Kidney epithelial cell (primary cell): ENCODE data around the gene CDH23. TPM values are rescaled to one million over a fixed set of nuclear protein-coding genes. Genes with fewer than 3 reads are reported as not detected.

Experiments used
- DNase-seq: peaks from one replicate; pipeline ENCODE4 v3.0.0-alpha.2; 2010; ENCODE audit warnings: low read depth
- H3K27me3 ChIP-seq: 2 replicates; pipeline ENCODE4 v1.6.0; 2011; ENCODE audit warnings: low read length; ENCODE audit not compliant: control insufficient read depth, insufficient read depth
- H3K36me3 ChIP-seq: 2 replicates; pipeline ENCODE4 v1.5.1; 2011; ENCODE audit warnings: low read length; ENCODE audit not compliant: control insufficient read depth, insufficient read depth
- H3K4me3 ChIP-seq: 2 replicates; pipeline ENCODE4 v1.5.1; 2011; ENCODE audit warnings: low read depth, mild to moderate bottlenecking, control low read depth, low read length
- CTCF ChIP-seq: IDR thresholded peaks from 2 replicates; pipeline ENCODE4 v1.5.1; 2011; ENCODE audit warnings: mild to moderate bottlenecking, moderate library complexity, low read length, control low read depth, inconsistent platforms; ENCODE audit not compliant: insufficient read depth, poor library complexity, severe bottlenecking
- total RNA-seq: library from RNA; depleted of rRNA; stranded (reverse); fragments of >200 nt; gene quantifications from 2 replicates; pipeline ENCODE4 v1.2.3, GENCODE V29; 2015

CDH23 gene
- total RNA-seq, 1 donor from 2014 or later = 0.04 TPM

DNA sequence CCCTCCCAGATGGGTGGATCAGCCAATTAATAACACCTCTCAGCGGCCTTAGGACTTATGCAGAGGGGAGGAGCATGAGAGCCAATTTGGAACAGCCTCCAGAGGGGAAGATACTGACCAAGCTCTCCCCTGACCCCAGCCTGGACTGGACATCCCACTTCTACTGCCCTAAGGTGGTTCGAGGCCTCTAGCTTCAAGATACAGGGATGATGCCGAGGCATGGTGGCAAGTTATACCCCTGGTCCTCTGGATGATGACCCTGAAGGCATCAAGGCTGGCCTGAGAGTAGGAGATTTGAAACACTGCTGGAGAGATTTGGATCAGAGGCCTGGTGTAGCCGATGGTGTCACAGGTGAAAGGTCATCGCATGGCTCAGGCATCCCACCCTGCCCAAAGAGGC, 3.2 kb downstream of the CDH23 start:
- no peak for DNase-seq
- Histone ChIP-seq H3K27me3 (peaks cover 62% of the 10 kb centered on the region), H3K36me3 (no peaks in the 10 kb centered on the region), H3K4me3 (no peak overlapping the region)
- TF ChIP-seq CTCF = no peak

GRCh38 chr10:71401056-71401455, 4.3 kb downstream of the CDH23 start:
- Histone ChIP-seq H3K4me3 (no peak overlapping the region), H3K36me3 (no peaks in the 10 kb centered on the region), H3K27me3 (peaks cover 54% of the 10 kb centered on the region)
- DNase-seq = no peak
- TF ChIP-seq CTCF = no peak

GRCh38 chr10:71402005-71402404, 5.3 kb downstream of the CDH23 start:
- Histone ChIP-seq H3K27me3 (peaks cover 50% of the 10 kb centered on the region), H3K4me3 (no peak overlapping the region), H3K36me3 (no peaks in the 10 kb centered on the region)
- no peak for TF ChIP-seq CTCF
- no peak for DNase-seq

DNA sequence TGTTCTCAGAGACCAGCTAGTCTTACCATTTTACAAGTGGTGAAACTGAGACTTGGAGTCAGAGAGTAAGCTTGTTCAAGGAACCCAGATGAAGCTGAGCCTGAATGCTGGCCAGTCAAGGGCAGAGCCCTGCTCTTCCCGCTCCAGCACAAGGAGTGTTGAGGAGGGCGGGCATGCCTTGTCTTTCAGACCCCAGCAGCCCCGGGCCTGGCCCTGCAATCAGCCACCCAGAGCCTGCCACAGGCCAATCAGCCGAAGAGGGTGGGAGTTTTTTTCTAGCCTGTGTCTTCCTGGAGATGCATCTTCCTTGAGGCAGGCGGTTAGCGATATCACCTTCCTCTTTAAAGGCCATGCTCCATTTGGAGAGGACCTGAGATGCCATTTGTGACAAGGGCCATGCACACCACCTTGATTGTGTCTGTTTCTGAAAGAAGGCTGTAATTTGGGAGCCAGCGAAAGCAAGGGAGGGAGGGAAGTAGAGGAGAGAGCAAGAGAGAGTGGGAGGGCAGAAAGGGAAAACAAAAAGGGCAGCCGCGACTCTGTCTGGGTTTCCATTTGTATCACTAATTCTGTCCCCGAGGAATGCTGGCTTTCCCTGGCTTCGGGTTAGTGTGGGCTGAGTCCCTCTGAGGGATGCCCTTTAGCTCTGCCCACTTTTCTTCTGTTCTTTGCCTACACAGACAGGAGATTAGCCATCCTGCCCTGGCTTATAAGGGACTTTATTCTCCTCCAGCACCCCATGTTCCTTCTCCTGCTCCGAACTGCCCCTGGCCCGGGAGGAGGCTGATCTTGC, 8.0 kb downstream of the CDH23 start:
- Histone ChIP-seq H3K36me3 (no peaks in the 10 kb centered on the region), H3K27me3 (peaks cover 31% of the 10 kb centered on the region), H3K4me3 (no peak overlapping the region)
- no peak for TF ChIP-seq CTCF
- no peak for DNase-seq

DNA sequence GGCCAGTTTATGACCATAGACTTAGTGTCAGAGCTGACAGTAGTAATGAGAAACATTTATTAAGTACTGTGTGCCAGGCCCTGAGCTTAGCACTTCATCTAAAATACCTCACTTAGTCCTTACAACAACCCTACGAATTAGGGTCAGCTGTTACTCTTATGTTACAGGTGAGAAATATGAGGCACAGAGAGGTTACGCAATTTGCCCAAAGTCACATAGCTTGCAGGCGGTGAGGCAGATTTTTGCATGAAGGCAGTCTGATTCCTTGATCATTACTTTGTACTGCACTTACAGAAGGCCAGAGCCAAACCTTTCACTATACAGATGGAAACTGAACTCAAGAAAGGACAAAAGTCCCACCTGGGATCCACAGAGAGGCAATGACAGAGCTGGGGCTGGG, 10.2 kb downstream of the CDH23 start:
- TF ChIP-seq CTCF = no peak
- H3K36me3 ChIP-seq = no peaks in the 10 kb centered on the region
- H3K4me3 ChIP-seq = no peak overlapping the region
- peaks cover 21% of the 10 kb centered on the region for H3K27me3 ChIP-seq
- no peak for DNase-seq
